ENCODE results near the gene GPR161. TPM values are rescaled to one million over a fixed set of nuclear protein-coding genes. Genes with fewer than 3 reads are reported as not detected.

Gene GPR161
- total RNA-seq, 1 donor from 2014 or later, result 21.9 TPM

DNA sequence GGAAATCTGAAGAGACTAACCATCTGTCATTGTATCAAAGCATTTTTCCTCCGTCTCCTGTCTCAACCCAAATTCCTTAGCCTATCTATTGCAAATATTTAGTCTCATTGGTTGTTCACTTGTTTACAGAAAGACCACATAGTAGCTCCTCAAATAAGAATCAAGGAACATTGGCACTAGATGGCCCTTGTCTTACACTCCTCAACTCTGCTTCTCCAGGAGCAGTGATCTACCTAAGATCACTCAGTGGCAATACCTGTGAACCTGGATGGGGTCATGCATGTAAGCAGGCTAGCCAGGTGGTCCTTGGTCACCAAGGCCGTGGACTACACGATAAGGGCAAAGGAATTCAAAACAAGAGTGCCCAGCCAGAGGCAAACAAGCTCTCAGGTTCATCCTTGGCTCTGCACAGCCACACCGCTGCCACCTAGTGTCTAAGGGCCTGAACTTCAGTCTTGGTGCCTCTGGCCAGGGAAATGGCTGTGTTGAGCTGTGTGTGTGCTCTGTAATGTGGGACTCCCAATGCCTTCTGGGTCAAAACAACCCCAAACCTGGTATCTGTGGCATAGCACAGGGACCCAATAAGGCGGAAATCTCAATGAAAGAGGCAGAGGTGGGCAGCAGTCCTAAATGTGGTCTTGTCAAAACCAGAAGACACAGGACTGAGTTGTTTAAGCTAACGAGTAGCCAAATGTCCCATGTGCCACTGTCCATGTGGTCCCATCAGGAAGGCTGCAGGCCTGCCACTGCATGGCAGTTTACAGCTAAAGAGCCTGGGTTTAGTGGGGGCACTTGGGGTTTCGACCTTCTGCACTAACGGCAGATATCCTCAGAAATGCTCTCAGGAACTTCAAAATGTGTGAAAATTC, 54.5 kb downstream of the GPR161 start:
- DNase-seq (ENCODE audit: low read depth) (peak; percentile 38), FAIRE-seq (peak; percentile 17)
- no peak overlapping the region for H3K4me3 ChIP-seq (ENCODE audit: insufficient read depth, low read depth, low read length)
- peaks cover 15% of the 10 kb centered on the region for H4K20me1 ChIP-seq (ENCODE audit: insufficient read depth, low read length)
- no peak overlapping the region for H3K4me2 ChIP-seq (ENCODE audit: low read length)
- peaks cover 37% of the 10 kb centered on the region for H3K4me1 Mint-ChIP-seq (ENCODE audit: low read depth, unreplicated experiment)
- H3K9me3 ChIP-seq (ENCODE audit: insufficient read depth, low read depth, low read length), result no peaks in the 10 kb centered on the region
- peak overlapping the region; percentile 1 for H3K9ac ChIP-seq (ENCODE audit: low read length)
- no peak overlapping the region for H3K4me3 Mint-ChIP-seq (ENCODE audit: unreplicated experiment)
- peaks cover 5% of the 10 kb centered on the region for H3K36me3 ChIP-seq (ENCODE audit: insufficient read depth, low read length)
- no peak overlapping the region for H2AFZ ChIP-seq (ENCODE audit: low read depth, low read length)
- no peaks in the 10 kb centered on the region for H3K79me2 ChIP-seq (ENCODE audit: insufficient read depth, low read length)
- TF ChIP-seq, protein P1, sequence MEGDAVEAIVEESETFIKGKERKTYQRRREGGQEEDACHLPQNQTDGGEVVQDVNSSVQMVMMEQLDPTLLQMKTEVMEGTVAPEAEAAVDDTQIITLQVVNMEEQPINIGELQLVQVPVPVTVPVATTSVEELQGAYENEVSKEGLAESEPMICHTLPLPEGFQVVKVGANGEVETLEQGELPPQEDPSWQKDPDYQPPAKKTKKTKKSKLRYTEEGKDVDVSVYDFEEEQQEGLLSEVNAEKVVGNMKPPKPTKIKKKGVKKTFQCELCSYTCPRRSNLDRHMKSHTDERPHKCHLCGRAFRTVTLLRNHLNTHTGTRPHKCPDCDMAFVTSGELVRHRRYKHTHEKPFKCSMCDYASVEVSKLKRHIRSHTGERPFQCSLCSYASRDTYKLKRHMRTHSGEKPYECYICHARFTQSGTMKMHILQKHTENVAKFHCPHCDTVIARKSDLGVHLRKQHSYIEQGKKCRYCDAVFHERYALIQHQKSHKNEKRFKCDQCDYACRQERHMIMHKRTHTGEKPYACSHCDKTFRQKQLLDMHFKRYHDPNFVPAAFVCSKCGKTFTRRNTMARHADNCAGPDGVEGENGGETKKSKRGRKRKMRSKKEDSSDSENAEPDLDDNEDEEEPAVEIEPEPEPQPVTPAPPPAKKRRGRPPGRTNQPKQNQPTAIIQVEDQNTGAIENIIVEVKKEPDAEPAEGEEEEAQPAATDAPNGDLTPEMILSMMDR (IDR thresholded peaks at IDR 0.05; ENCODE audit: insufficient read depth, low read depth, low read length), result peak; percentile 92
- TF ChIP-seq EZH2 (IDR thresholded peaks at IDR 0.05; ENCODE audit: insufficient read depth, low read length), result no peak
- no peaks in the 10 kb centered on the region for H3K27me3 ChIP-seq (ENCODE audit: insufficient read depth, low read length)
- H3K9me3 Mint-ChIP-seq (ENCODE audit: unreplicated experiment), result no peaks in the 10 kb centered on the region
- H3K27ac ChIP-seq (ENCODE audit: low read depth, low read length), result peak overlapping the region; percentile 48
- peaks cover 26% of the 10 kb centered on the region for H3K4me1 ChIP-seq (ENCODE audit: insufficient read depth, low read length)
- peaks cover 30% of the 10 kb centered on the region for H3K36me3 Mint-ChIP-seq (ENCODE audit: low read depth, unreplicated experiment)
- H3K27ac Mint-ChIP-seq (ENCODE audit: unreplicated experiment), result peak overlapping the region; percentile 60
- H3K27me3 Mint-ChIP-seq (ENCODE audit: low read depth, unreplicated experiment), result no peaks in the 10 kb centered on the region

DNA sequence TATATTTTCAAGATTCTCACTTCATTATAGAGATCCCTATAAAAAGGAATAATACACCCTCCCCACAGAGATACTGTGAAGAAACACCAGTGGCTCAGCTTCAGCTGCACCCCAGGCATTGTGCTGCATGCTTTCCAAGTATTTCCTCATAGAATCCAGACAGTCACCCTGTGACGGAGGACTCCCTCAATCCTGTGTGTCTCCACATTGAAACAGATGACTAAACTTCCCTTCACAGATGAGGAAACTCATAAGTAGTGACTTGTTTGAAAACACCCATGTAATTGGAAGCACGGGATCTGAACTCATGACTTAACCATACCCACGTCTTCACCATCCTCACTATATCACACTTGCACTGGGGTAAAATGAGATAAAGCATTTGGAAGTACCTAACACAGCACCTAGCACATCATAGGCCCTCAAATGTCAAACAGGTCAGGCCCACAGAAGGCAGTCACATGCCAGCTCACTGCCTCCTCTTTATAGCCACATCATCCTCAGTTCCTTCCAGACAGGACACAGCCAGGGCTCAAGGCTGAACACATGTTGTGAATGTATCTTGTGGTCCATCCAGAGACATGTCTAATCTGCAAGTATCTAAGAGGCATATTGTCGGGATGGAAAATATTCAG, 55.2 kb downstream of the GPR161 start:
- no peaks in the 10 kb centered on the region for H3K79me2 ChIP-seq (ENCODE audit: insufficient read depth, low read length)
- H3K4me1 ChIP-seq (ENCODE audit: insufficient read depth, low read length), result peaks cover 26% of the 10 kb centered on the region
- DNase-seq (ENCODE audit: low read depth), result peak; percentile 52
- H3K9me3 Mint-ChIP-seq (ENCODE audit: unreplicated experiment), result no peaks in the 10 kb centered on the region
- H3K4me3 ChIP-seq (ENCODE audit: insufficient read depth, low read depth, low read length), result no peak overlapping the region
- H3K27me3 Mint-ChIP-seq (ENCODE audit: low read depth, unreplicated experiment), result no peaks in the 10 kb centered on the region
- peak overlapping the region; percentile 1 for H3K9ac ChIP-seq (ENCODE audit: low read length)
- H3K9me3 ChIP-seq (ENCODE audit: insufficient read depth, low read depth, low read length), result no peaks in the 10 kb centered on the region
- peaks cover 15% of the 10 kb centered on the region for H4K20me1 ChIP-seq (ENCODE audit: insufficient read depth, low read length)
- H3K27me3 ChIP-seq (ENCODE audit: insufficient read depth, low read length), result no peaks in the 10 kb centered on the region
- TF ChIP-seq, protein P1 (IDR thresholded peaks at IDR 0.05; ENCODE audit: insufficient read depth, low read depth, low read length), result no peak
- no peak for TF ChIP-seq EZH2 (IDR thresholded peaks at IDR 0.05; ENCODE audit: insufficient read depth, low read length)
- peaks cover 37% of the 10 kb centered on the region for H3K4me1 Mint-ChIP-seq (ENCODE audit: low read depth, unreplicated experiment)
- no peak overlapping the region for H3K4me3 Mint-ChIP-seq (ENCODE audit: unreplicated experiment)
- no peak overlapping the region for H2AFZ ChIP-seq (ENCODE audit: low read depth, low read length)
- H3K36me3 Mint-ChIP-seq (ENCODE audit: low read depth, unreplicated experiment), result peaks cover 36% of the 10 kb centered on the region
- peak overlapping the region; percentile 48 for H3K27ac ChIP-seq (ENCODE audit: low read depth, low read length)
- FAIRE-seq, result no peak
- H3K27ac Mint-ChIP-seq (ENCODE audit: unreplicated experiment), result peak overlapping the region; percentile 2
- no peak overlapping the region for H3K4me2 ChIP-seq (ENCODE audit: low read length)
- H3K36me3 ChIP-seq (ENCODE audit: insufficient read depth, low read length), result peaks cover 5% of the 10 kb centered on the region

All from astrocyte (in vitro differentiated cells and primary cell).